Measurements from ENCODE around the gene ERMN.

Gene ERMN

GRCh38 chr2:157327621-157328500 lies 2.2 kb upstream of the ERMN start:
- peak; percentile 78 to 88 for DNase-seq

GRCh38 chr2:157327200-157327599 lies 1.6 kb upstream of the ERMN start:
- no peak for DNase-seq

DNA sequence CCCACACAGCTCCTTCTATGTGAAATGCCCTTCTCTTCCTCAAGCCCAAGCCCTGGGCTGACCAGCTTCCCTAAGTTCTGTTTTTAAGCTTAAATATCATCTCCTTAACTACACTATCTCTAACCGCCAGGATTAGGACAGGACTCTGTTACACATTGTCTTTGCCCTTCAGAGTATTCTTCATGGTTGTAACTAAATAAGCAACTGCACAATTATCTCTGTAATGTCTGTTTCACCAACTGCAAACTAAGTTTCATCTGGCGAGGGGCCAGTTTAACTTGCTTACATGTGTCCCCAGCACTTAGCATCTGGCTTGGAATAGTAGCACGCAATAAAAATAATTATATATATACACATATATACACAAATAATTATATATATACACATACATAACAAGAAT lies 1.1 kb upstream of the ERMN start:
- DNase-seq, result no peak

GRCh38 chr2:157324331-157324843 lies 1.2 kb downstream of the ERMN start:
- no peak for DNase-seq

DNA sequence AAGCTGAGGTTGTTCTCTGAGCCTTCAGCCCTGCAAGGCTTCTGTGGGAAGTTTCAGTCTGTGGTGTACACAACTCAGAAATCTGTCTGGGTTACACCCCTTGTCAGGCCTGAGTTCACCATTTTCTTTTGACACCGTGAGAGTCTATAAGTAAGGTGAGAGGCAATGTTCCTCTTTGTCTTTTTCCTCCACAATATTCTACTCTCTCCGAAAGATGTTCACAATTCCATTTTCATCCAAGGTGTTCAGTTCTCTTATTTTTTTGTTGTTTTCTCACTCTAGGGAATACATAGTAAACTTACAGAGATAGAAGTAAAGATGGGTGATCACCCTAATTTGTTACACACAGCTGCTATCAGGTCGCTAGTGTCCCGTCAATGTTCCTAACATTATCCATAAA lies 3.2 kb downstream of the ERMN start:
- DNase-seq, result no peak

GRCh38 chr2:157321466-157321865 lies 4.2 kb downstream of the ERMN start:
- DNase-seq, result no peak

- DNase-seq, result no peak
Measured at GRCh38 chr2:157320409-157320808, 5.2 kb downstream of the ERMN start.

GRCh38 chr2:157319795-157320194 lies 5.8 kb downstream of the ERMN start:
- DNase-seq, result no peak

DNA sequence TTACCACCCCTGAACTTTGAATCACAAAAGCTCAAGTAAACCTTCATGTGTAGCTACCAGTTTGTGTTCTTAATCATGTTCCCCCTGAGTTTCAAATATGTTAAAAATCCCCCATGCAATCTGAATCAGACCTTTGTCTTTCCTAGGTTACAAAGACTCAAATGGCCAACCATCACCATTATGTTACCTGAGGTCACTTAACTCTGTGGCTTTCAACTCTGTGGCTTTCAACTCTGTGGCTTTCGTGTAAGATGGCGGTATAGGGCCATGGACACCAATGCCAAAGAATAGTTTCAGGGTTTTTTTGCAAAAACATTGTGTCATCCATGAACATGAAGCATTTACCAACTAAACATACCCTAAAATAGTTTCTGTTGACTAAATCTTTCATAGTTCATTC lies 6.7 kb downstream of the ERMN start:
- no peak for DNase-seq

- no peak for DNase-seq
Measured at GRCh38 chr2:157315901-157316300, 9.7 kb downstream of the ERMN start.

DNA sequence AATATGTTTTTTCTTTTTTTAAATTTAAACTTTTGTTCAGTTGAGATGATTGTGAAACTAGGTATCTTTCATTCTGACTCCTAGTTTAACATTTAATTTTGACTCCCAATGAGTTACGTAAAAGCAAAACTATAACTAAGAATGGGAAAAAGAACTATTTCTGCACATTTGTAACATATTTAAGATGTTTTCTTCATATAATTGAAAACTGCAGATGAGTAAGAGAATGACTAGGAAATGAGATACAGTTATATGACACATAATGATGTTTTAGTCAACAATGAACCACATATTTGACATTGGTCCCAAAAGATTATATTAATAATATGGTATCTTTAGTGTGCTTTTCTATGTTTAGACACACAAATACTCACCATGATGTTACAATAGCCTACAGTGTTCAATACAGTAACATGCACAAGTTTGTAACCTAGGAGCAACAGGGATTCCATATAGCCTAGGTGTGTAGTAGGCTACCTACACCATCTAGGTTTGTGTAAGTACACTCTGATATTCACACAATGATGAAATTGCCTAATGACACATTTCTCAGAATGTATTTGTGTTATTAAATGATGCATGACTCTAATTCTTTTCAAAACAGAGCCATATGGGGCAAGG lies 12.6 kb downstream of the ERMN start:
- DNase-seq, result no peak

DNA sequence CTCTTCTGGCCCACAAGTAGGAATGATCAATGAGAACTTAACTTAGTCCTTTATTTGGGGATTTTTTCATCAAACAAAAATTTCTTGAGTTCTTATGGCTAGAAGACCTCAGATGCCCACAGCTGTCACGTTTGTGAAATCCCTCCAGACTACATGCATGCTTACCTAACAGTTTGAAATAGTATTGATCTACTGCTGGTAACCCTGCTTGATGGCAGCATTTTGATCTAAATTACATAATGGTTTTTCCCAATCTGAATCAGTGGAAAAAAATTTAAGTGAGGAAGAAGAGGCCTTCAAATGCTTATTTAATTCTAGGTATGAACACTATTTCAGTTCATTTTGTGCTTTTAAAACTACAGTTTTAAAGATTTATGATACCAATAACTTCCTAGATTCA lies 13.9 kb downstream of the ERMN start:
- no peak for DNase-seq

- no peak for DNase-seq
Measured at GRCh38 chr2:157309878-157310277, 15.7 kb downstream of the ERMN start.

DNA sequence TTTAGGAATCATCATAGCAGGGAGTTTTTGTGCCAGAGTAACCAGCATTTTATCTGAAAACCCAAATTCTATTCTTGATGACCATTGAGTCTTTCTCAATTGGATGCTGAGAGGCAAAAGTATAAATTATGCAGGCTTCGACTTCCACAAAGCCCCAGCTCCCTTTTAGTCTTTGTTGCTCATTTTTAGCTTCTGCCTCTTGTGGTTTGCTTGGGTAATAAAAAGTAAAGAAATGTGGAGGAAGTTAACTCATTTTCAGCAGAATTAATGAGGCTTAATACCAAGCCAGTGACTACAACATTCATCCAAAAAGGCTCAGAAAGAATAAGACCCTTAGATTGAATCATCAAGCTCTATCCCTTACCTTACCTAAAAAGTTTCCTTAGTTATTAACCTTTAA lies 18.6 kb downstream of the ERMN start:
- peak in 1 of 2 donors; percentile 11 for DNase-seq

GRCh38 chr2:157305723-157306110 lies 19.9 kb downstream of the ERMN start:
- no peak for DNase-seq

DNA sequence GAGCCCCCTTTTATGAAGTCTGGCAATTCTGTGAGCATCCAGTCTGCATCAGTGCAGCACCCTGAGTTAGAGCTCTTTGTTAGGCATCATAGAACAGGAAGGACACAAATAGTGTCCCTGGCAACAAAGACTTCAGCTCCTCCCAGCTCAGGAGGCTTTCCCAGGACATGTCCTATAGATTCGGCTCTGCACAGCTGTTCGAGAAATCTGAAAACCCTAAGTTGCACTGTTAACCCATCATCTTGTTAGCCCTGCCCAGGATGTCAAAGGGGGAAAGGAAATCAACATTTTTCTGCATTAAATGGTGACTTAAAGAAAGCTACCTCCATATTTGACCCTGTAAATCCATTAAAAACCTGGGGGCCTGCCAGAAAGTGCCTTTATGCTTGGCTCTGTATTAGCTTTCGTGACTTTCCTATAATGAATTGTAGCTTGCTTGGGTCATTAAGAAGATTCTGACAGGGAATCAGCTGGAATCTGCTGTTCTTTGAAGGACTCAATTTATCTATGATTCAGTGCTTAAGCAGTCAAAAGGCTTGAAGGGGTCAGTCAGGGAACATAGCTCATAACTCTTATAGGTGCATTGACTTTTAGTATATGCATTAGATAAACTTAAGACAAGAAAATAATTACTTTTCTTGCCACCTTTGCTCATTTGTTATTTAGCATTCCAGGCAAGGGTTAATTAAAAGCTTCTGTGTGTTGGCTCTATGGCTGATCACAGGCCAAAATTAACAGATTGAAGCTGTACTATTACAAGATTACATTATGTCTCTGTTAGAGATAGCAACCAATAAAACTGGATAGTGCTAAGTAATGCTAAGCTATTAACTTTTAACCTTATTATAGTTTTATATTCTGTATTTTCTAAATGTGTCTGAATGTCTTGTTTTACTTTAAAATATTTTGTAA lies 20.6 kb downstream of the ERMN start:
- DNase-seq, result no peak

- DNase-seq, result no peak
Measured at GRCh38 chr2:157303612-157304011, 22.0 kb downstream of the ERMN start.

DNA sequence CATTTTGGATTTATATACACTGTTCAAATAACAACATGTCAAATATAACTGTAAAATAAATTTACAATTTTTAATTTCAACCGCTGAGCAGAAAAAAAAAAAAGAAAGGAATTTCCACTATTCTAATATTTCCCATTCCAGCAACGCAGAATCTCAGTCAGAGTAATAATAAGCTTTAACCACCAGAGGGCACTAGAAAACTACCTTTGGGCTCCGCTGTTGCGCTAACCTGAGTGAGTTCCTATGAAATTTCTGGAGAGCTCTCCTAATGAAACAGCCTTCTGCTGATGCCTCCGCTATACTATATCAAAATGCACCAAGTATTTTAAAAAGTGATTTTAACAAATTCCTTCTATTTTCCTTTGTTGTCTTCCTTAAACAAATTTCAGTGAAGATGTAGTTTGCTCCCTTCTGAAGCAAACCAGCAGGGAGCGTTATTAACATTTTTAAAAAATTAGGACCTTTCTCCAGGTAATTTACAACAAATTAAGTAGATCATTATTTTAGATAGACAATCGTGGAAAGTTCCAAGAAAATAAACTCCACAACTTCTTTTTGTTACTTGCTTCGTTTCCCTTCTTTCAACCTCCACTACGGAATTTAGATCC lies 23.0 kb downstream of the ERMN start:
- peak; percentile 31 to 71 for DNase-seq

- no peak for DNase-seq
Measured at GRCh38 chr2:157301307-157301706, 24.3 kb downstream of the ERMN start.

GRCh38 chr2:157296958-157297357 lies 28.7 kb downstream of the ERMN start:
- DNase-seq, result no peak

- DNase-seq, result no peak
Measured at GRCh38 chr2:157296490-157296889, 29.1 kb downstream of the ERMN start.

GRCh38 chr2:157292853-157293252 lies 32.8 kb downstream of the ERMN start:
- no peak for DNase-seq

- DNase-seq, result no peak
Measured at GRCh38 chr2:157291018-157291417, 34.6 kb downstream of the ERMN start.
